SK-N-MC (cell line): Measurements from ENCODE around the gene ANAPC15.
"Not testable (repeated sequence)": the region's sequence is repeated elsewhere in the genome, so short reads cannot be mapped to it uniquely, and the experiment has no call there.

Source experiments
- EZH2 ChIP-seq: fragments of 200-600 bp; sonication (generic); IDR thresholded peaks from one replicate; pipeline ENCODE4 v1.6.1; 2017; ENCODE audit warnings: antibody characterized with exemption
- FOXP2 ChIP-seq: optimal IDR thresholded peaks from 2 replicates; pipeline ENCODE3; 2011; ENCODE audit warnings: mild to moderate bottlenecking, moderate library complexity; ENCODE audit not compliant: insufficient read depth; ENCODE audit errors: extremely low read length, control extremely low read depth
- POLR2AphosphoS5 ChIP-seq: IDR thresholded peaks from 2 replicates; pipeline ENCODE4 v1.6.1; 2012; ENCODE audit warnings: mild to moderate bottlenecking, low read depth, low read length, borderline replicate concordance

GRCh38 chr11:72153874-72154273 is 41.4 kb upstream of the ANAPC15 start:
- TF ChIP-seq POLR2AphosphoS5, EZH2, FOXP2: not testable (repeated sequence)
